ENCODE measurements around the gene MAP6.

MAP6 gene

DNA sequence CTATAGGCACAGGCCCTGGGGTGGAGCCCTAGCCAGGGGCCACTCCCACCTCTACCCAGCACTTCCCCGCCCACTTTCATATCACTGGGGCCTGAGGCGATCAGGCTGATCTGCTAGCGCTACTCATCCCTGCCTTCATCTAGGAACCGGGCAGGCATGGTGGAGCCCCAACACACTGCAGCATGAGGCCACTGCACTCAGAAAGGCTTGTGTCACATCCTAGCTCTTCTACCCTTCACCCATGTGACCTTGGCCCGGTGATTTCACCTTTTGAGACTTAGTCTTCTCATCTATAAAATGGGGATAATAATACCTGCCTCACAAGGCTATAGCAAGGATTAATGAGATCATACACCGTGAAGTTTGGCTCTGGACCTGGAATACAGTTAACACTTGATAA is 125.0 kb downstream of the MAP6 start:
- DNase-seq = no peak

DNA sequence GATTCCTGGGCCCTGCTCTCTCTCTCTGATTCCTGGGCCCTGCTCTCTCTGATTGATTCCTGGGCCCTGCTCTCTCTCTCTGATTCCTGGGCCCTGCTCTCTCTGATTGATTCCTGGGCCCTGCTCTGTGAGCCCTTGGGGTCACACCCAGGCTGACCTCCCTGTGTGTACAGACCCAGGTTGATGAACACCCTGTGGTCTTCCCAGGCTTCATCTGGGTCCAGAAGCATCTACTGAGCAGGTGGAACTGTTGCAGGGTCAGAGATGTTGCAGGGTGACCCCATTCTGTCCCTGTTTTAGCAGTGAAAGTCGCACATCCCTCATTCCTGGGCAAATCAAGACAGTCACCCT is 126.8 kb downstream of the MAP6 start:
- no peak for DNase-seq

DNA sequence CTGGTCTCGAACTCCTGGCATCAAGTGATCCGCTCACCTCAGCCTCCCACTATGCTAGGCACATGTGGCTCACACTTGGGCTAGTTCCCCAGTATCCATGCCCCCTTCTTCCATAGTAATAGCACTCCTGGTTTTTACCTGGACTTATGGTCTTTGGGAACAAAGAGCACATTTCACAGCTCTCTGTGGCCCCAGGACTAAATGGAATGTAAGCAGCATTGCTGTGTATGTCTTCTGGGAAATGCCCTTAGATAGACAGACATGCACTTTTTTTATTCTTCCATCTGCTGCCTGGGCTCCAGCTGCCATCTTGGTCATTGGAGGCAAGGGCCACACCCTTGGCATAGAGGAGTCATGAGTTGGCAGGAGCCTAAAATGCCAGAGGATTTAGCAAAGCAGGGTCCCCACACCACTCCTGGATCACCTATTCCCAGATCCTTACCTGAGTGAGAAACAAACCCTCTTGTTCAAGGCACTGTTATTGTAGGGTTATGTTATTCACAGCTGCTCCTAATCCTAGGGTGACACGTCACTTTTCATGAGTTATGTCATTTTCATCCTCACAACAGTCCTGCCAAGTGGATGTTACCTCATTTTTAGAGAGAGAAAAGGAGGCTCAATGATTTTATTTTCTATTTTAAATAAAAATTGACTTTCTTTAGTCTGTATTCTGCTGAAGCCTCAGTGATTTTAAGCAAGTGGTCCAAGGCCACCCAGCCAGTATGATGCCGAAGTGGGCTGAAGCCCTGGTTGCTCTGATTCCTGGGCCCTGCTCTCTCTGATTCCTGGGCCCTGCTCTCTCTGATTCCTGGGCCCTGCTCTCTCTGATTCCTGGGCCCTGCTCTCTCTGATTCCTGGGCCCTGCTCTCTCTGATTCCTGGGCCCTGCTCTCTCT is 127.4 kb downstream of the MAP6 start:
- DNase-seq = no peak

DNA sequence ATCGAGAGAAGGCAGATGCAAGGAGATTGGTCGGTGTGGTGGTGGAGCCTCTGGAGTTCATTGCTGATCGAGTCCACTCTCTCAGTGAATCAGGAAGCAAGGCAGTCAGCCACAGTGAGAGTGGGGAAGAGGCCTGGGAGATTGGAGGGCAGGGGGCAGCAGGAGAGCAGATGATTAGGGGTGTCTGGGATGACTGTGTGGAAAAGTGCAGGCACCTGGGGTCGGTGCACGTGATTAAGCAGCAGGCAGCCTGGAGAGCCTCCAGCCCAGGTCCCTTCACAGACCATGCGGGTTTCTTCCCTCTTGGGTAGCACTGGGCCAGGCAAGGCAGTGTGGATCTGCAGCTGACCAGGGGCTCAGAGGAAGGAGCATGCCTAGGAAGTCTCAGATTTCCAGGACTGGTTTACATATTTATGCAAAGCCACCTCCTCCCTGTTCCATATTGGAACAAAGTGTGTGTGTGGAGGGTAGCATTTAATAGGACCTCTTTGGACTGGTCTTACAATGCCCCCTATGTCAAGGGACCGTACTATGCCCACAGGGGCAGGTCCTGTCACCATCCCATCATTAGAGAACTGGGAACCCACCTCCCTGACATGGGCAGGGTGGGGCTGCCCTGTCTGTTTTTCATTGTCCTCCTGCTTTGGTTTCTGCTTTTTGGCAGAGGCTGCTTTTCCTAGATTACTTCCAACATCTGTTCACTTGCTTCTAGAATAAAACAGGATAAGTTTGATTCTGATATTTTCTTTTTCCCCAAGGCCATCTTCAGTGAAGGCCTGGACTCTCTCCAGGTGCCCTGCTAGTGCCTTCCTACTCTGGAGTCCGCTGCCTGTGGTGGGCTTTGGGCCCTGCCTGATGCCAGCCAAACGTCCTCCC is 129.1 kb downstream of the MAP6 start:
- DNase-seq = no peak

DNA sequence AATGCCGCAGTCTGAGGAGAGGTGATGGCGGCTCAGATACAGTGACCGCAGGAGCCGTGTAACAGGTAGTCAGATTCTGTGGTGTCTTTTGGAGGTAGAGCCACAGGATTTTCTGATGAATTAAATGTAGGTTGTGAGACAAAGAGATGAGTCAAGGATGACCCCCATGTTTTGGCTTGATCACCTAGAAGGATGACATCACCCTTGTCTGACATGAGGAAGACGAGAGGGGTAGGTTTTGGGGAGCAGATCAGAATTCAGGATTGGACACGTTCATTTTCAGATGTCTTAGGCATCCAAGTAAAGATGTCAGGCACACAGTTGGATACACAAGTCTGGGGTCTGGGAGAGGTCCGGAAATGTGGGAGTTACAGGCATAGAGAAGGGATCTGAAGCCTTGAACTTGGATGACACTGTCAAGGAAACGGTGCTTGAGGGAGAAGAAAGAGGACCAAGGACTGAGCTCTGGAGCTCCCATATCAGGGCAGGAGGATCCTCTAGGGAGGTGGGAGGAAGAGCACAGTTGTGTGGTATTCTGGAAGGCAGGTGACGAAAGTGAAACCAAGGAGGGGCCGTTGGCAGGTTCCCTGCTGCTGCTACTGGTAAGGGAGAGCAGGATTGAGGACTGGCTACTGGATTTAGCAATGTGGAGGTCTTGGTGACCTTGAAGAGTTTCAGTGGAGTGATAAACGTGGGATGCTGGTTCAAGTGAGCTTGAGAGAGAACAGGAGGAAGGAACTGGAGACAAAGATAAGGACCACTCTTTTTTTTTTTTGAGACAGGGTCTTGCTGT is 130.5 kb downstream of the MAP6 start:
- DNase-seq = no peak

DNA sequence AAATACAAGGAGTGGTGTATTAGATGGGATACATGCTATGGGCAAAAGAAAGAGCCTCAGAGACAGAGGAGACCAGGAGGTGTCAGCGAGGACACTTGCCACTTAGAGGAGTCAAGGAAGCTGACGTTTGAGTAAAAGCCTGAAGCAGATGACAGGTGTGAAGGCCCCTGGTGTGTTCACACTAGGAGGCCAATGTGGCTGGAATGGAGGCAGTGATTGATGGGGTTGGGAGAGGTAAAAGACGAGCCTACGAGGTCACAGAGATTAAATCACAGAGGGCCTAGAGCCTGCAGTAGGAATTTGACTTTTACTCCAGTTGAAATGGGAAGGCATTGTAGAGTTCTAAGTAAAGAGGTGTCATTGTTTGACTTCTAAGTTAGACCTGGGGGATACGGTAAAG is 131.1 kb downstream of the MAP6 start:
- DNase-seq = no peak
